ENCODE data around the gene NDFIP2.

Gene NDFIP2

DNA sequence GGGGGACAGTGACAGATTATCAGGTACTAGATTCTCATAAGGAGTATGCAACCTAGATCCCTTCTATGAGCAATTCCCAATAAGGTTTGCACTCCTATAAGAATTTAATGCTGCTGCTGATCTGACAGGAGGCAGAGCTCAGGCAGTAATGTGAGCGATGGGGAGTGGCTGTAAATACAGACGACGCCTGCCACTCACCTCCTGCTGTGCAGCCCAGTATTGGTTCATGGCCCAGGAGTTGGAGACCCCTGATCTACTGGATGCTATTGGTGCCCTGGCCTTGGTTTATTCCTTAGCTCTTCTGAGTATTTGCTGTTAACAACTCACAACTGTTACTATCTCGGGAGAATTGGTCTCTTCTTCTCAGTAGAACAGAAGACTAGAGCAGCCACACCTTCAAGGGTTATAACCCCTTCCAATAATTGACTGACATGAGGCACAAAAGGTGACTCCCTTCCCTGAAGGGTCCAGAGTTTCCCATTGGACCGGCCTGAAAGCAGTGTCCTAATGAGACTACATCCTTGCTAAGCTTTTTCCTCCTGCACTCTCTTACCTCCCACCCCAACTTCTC is 39.9 kb upstream of the NDFIP2 start:
- Histone ChIP-seq H3K4me3 (replicated peaks; ENCODE audit: insufficient read depth, low read length) (no peak overlapping the region), H3K27me3 (ENCODE audit: insufficient read depth, poor library complexity, severe bottlenecking) (no peaks in the 10 kb centered on the region), H3K27ac (replicated peaks) (no peak overlapping the region)
- no peak for DNase-seq (ENCODE audit: low read depth in 1 of 2, low spot score in 1 of 2)
- TF ChIP-seq SPI1 (IDR thresholded peaks at IDR 0.05; ENCODE audit: borderline replicate concordance, low read depth) (no peak), GABPA (IDR thresholded peaks at IDR 0.05; ENCODE audit: low read depth) (no peak), POLR2AphosphoS5 (IDR thresholded peaks at IDR 0.05; ENCODE audit: low read depth) (no peak)
- TF ChIP-seq, protein P1, sequence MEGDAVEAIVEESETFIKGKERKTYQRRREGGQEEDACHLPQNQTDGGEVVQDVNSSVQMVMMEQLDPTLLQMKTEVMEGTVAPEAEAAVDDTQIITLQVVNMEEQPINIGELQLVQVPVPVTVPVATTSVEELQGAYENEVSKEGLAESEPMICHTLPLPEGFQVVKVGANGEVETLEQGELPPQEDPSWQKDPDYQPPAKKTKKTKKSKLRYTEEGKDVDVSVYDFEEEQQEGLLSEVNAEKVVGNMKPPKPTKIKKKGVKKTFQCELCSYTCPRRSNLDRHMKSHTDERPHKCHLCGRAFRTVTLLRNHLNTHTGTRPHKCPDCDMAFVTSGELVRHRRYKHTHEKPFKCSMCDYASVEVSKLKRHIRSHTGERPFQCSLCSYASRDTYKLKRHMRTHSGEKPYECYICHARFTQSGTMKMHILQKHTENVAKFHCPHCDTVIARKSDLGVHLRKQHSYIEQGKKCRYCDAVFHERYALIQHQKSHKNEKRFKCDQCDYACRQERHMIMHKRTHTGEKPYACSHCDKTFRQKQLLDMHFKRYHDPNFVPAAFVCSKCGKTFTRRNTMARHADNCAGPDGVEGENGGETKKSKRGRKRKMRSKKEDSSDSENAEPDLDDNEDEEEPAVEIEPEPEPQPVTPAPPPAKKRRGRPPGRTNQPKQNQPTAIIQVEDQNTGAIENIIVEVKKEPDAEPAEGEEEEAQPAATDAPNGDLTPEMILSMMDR (IDR thresholded peaks at IDR 0.05; ENCODE audit: insufficient read depth, low read length): no peak
- TF ChIP-seq, protein P2, sequence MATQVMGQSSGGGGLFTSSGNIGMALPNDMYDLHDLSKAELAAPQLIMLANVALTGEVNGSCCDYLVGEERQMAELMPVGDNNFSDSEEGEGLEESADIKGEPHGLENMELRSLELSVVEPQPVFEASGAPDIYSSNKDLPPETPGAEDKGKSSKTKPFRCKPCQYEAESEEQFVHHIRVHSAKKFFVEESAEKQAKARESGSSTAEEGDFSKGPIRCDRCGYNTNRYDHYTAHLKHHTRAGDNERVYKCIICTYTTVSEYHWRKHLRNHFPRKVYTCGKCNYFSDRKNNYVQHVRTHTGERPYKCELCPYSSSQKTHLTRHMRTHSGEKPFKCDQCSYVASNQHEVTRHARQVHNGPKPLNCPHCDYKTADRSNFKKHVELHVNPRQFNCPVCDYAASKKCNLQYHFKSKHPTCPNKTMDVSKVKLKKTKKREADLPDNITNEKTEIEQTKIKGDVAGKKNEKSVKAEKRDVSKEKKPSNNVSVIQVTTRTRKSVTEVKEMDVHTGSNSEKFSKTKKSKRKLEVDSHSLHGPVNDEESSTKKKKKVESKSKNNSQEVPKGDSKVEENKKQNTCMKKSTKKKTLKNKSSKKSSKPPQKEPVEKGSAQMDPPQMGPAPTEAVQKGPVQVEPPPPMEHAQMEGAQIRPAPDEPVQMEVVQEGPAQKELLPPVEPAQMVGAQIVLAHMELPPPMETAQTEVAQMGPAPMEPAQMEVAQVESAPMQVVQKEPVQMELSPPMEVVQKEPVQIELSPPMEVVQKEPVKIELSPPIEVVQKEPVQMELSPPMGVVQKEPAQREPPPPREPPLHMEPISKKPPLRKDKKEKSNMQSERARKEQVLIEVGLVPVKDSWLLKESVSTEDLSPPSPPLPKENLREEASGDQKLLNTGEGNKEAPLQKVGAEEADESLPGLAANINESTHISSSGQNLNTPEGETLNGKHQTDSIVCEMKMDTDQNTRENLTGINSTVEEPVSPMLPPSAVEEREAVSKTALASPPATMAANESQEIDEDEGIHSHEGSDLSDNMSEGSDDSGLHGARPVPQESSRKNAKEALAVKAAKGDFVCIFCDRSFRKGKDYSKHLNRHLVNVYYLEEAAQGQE (IDR thresholded peaks at IDR 0.05; ENCODE audit: insufficient replicate concordance, low read depth): no peak

DNA sequence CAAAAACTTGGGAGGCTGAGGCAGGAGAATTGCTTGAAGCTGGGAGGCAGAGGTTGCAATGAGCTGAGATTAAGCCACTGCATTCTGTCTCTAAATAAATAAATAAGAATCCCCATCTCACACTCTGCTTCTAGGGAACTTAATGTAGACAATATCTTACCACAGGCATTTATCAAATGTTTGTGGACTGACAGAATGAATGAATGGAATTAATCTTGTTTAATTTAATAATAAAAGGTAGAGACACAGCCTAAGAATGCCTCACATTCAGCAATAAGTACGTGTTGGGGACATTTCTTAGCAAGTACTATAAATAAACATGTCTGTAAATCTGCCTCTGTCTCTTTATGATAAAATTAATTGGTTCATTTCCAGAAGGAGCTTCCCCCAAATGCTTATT is 38.7 kb upstream of the NDFIP2 start:
- H3K27ac ChIP-seq (replicated peaks): no peak overlapping the region
- DNase-seq (ENCODE audit: low read depth in 1 of 2, low spot score in 1 of 2): no peak
- no peaks in the 10 kb centered on the region for H3K27me3 ChIP-seq (ENCODE audit: insufficient read depth, poor library complexity, severe bottlenecking)
- TF ChIP-seq SPI1 (IDR thresholded peaks at IDR 0.05; ENCODE audit: borderline replicate concordance, low read depth): no peak
- TF ChIP-seq, protein P2 (IDR thresholded peaks at IDR 0.05; ENCODE audit: insufficient replicate concordance, low read depth): no peak
- no peak for TF ChIP-seq POLR2AphosphoS5 (IDR thresholded peaks at IDR 0.05; ENCODE audit: low read depth)
- TF ChIP-seq GABPA (IDR thresholded peaks at IDR 0.05; ENCODE audit: low read depth): no peak
- TF ChIP-seq, protein P1 (IDR thresholded peaks at IDR 0.05; ENCODE audit: insufficient read depth, low read length): no peak
- no peak overlapping the region for H3K4me3 ChIP-seq (replicated peaks; ENCODE audit: insufficient read depth, low read length)

DNA sequence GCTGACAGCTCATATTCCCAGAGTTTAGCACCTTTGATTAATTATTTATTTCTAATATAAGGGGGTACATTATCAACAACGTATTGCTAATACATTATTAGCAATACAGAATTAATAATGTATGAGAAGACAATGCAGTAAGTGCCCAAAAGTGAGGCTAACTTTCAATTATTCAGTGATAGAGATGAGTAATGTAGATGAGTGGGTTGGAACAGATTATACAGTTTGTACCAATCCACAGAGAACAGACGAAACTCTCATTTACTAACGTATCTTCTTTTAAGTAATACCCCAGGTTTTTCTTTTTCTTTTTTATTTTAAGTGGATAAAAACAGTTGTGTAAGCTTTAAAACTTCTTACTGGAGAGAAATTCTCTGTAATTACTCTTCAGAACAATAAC is 38.2 kb upstream of the NDFIP2 start:
- no peak overlapping the region for H3K27ac ChIP-seq (replicated peaks)
- TF ChIP-seq, protein P1 (IDR thresholded peaks at IDR 0.05; ENCODE audit: insufficient read depth, low read length): no peak
- TF ChIP-seq GABPA (IDR thresholded peaks at IDR 0.05; ENCODE audit: low read depth): no peak
- TF ChIP-seq, protein P2 (IDR thresholded peaks at IDR 0.05; ENCODE audit: insufficient replicate concordance, low read depth): no peak
- TF ChIP-seq SPI1 (IDR thresholded peaks at IDR 0.05; ENCODE audit: borderline replicate concordance, low read depth): no peak
- no peak for TF ChIP-seq POLR2AphosphoS5 (IDR thresholded peaks at IDR 0.05; ENCODE audit: low read depth)
- H3K4me3 ChIP-seq (replicated peaks; ENCODE audit: insufficient read depth, low read length): no peak overlapping the region
- no peak for DNase-seq (ENCODE audit: low read depth in 1 of 2, low spot score in 1 of 2)
- H3K27me3 ChIP-seq (ENCODE audit: insufficient read depth, poor library complexity, severe bottlenecking): no peaks in the 10 kb centered on the region

Measured in HL-60 (cell line).